Calu3 (cell line): ENCODE measurements around the gene RERE. TPM values are rescaled to one million over a fixed set of nuclear protein-coding genes. Genes with fewer than 3 reads are reported as not detected.

ENCODE experiments used
- BruUV-seq: library from RNA; stranded (reverse); fragments of 400-500 nt; replicated peaks from 2 replicates; lab custom pipeline; 2021; lab: Mats Ljungman, UMichigan
- CTCF ChIA-PET: fragments of 300-600 bp; sonication (Branson Sonifier 250); formaldehyde crosslinking; loops from one replicate; lab custom pipeline; 2022; ENCODE audit warnings: antibody characterized with exemption; lab: Charles Lee
- DNase-seq: peaks from one replicate; pipeline ENCODE4 v3.0.0; 2022
- H3K27ac Mint-ChIP-seq: one replicate; pipeline ENCODE4 v1.8.0; 2022; ENCODE audit warnings: mixed read lengths; ENCODE audit not compliant: unreplicated experiment
- H3K27me3 Mint-ChIP-seq: one replicate; pipeline ENCODE4 v1.8.0; 2022; ENCODE audit warnings: mixed read lengths; ENCODE audit not compliant: unreplicated experiment
- H3K36me3 Mint-ChIP-seq: one replicate; pipeline ENCODE4 v1.8.0; 2022; ENCODE audit warnings: mild to moderate bottlenecking, moderate library complexity, mixed read lengths; ENCODE audit not compliant: insufficient read depth, unreplicated experiment
- H3K4me1 Mint-ChIP-seq: one replicate; pipeline ENCODE4 v1.8.0; 2022; ENCODE audit warnings: mild to moderate bottlenecking, low read depth, mixed read lengths; ENCODE audit not compliant: unreplicated experiment
- H3K4me3 Mint-ChIP-seq: one replicate; pipeline ENCODE4 v1.8.0; 2022; ENCODE audit warnings: mild to moderate bottlenecking, low read depth, moderate library complexity, mixed read lengths; ENCODE audit not compliant: unreplicated experiment
- H3K9me3 Mint-ChIP-seq: one replicate; pipeline ENCODE4 v1.8.0; 2022; ENCODE audit warnings: low read depth, mixed read lengths; ENCODE audit not compliant: unreplicated experiment
- intact Hi-C: fragments of 100-400 bp; cut with micrococcal nuclease; formaldehyde crosslinking; loops from one replicate; pipeline ENCODE4 v1.10.0; 2022; ENCODE audit not compliant: unreplicated experiment
- total RNA-seq: library from RNA; stranded (reverse); gene quantifications from 2 replicates; pipeline ENCODE4 v1.2.3, GENCODE V29; 2022
- TF ChIP-seq, protein P1 (sequence below): fragments of 200-600 bp; IDR thresholded peaks from one replicate; pipeline ENCODE4 v1.8.0; 2022; ENCODE audit warnings: antibody characterized with exemption; ENCODE audit not compliant: unreplicated experiment

Gene RERE
- total RNA-seq, 1 experiment from 2014 or later, result 45.9 TPM

DNA sequence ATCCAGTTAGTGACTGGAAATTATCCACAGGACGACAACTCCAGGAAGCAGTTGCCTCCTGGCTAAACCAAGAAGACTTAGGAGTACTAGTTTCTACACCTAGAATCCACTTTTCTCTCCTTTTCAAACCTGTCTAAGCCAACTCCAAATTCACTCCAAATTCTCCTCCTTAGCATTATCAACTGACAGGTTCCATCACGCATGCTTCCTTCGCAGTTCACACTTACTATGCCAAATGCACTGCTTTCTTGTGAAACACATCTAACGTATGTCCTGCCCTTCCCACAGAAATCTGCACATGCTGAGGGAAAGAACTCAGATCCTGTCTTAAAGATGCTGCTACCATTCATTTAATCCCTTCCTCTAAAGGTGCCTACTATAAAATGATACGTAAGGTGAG lies 225.9 kb downstream of the RERE start:
- TF ChIP-seq, protein P1, sequence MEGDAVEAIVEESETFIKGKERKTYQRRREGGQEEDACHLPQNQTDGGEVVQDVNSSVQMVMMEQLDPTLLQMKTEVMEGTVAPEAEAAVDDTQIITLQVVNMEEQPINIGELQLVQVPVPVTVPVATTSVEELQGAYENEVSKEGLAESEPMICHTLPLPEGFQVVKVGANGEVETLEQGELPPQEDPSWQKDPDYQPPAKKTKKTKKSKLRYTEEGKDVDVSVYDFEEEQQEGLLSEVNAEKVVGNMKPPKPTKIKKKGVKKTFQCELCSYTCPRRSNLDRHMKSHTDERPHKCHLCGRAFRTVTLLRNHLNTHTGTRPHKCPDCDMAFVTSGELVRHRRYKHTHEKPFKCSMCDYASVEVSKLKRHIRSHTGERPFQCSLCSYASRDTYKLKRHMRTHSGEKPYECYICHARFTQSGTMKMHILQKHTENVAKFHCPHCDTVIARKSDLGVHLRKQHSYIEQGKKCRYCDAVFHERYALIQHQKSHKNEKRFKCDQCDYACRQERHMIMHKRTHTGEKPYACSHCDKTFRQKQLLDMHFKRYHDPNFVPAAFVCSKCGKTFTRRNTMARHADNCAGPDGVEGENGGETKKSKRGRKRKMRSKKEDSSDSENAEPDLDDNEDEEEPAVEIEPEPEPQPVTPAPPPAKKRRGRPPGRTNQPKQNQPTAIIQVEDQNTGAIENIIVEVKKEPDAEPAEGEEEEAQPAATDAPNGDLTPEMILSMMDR, result no peak
- no peaks in the 10 kb centered on the region for H3K36me3 Mint-ChIP-seq
- no peaks in the 10 kb centered on the region for H3K27me3 Mint-ChIP-seq
- BruUV-seq, result no TSS peak
- peaks cover 8% of the 10 kb centered on the region for H3K4me1 Mint-ChIP-seq
- no peak for DNase-seq
- intact Hi-C loops, result no loop called here
- CTCF ChIA-PET, result no interaction called here
- H3K4me3 Mint-ChIP-seq, result no peak overlapping the region
- H3K27ac Mint-ChIP-seq, result no peak overlapping the region
- H3K9me3 Mint-ChIP-seq, result no peaks in the 10 kb centered on the region

DNA sequence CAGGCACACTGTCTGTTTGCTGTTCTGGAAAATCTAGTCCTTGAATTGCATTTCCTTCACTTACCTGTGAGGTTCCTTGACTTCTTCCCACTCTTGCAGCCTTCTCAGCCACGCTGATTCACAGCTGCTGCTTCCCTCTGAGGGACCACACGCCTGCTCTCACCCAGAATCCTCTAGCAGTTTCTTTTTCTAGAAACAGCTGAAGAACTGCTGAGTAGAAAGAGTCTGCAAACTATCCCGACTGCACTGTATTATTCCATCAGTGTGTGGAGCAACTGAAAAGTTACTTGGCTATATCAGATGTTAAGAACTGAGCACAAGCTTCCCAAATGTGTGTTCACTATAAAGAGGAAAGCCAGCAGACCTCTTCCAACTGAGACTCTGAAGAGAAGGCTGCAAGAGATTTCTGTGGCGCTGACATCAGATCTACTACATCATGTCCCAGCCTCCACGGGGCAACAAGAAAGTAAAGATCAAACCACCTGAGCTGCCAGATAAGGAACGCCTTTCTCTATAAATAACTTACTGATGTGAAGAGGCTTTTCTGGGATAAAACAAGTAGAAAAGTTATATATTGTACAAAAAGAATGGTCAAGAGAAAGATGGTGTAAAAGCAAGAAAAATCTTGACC lies 226.6 kb downstream of the RERE start:
- H3K27ac Mint-ChIP-seq, result no peak overlapping the region
- BruUV-seq, result no TSS peak
- CTCF ChIA-PET, result no interaction called here
- TF ChIP-seq, protein P1, result no peak
- intact Hi-C loops, result no loop called here
- DNase-seq, result no peak
- no peaks in the 10 kb centered on the region for H3K27me3 Mint-ChIP-seq
- H3K36me3 Mint-ChIP-seq, result no peaks in the 10 kb centered on the region
- no peaks in the 10 kb centered on the region for H3K9me3 Mint-ChIP-seq
- H3K4me1 Mint-ChIP-seq, result peaks cover 8% of the 10 kb centered on the region
- no peak overlapping the region for H3K4me3 Mint-ChIP-seq

DNA sequence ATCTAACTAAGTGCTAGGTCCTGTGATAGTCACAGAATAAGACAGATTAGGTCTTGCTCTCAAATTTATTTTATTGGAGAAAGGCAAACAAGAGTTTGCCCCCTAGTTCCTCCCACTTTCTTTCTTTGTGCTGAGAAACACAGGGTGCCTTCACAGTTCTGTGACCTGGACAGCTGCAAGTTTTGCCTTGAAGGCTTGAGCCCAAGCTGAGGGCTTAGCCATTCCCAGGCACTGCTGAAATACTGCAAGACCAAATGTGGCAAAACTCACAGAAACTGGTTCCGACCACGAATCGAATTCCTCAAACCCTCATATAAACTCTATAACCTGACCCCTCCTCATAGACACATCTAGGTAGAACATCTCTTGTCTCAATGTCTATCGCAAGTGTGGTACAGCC lies 227.9 kb downstream of the RERE start:
- no peaks in the 10 kb centered on the region for H3K9me3 Mint-ChIP-seq
- intact Hi-C loops, result no loop called here

DNA sequence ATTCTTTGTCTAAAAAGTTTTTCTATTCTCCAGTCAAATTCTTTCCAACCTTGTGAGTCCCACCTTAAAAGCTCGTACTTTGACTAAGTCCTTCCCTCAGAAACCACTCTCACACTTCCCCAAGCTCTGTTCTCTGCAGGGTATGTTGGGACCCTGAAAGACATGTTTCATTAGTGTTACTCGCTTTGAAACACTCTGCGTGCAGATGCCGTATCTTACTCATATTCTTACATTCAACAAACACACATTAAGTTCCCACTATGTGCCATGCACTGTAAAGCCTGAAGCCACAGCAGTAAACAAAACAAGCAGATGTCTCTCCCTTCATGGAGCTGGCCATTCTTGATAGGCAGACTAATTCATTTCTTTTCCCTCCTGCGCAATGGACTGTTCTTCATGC lies 229.7 kb downstream of the RERE start:
- CTCF ChIA-PET, result no interaction called here
- peaks cover 8% of the 10 kb centered on the region for H3K4me1 Mint-ChIP-seq
- TF ChIP-seq, protein P1, result no peak
- no peak overlapping the region for H3K27ac Mint-ChIP-seq
- H3K36me3 Mint-ChIP-seq, result no peaks in the 10 kb centered on the region
- no peaks in the 10 kb centered on the region for H3K27me3 Mint-ChIP-seq
- no peak for DNase-seq
- no peak overlapping the region for H3K4me3 Mint-ChIP-seq
- BruUV-seq, result no TSS peak
- intact Hi-C loops, result no loop called here
- H3K9me3 Mint-ChIP-seq, result no peaks in the 10 kb centered on the region

More for the DNA sequence above, 227.9 kb downstream of the RERE start:
- H3K27ac Mint-ChIP-seq, result no peak overlapping the region
- H3K27me3 Mint-ChIP-seq, result no peaks in the 10 kb centered on the region
- no TSS peak for BruUV-seq
- H3K36me3 Mint-ChIP-seq, result no peaks in the 10 kb centered on the region
- CTCF ChIA-PET, result no interaction called here
- H3K4me3 Mint-ChIP-seq, result no peak overlapping the region
- no peak for DNase-seq
- H3K4me1 Mint-ChIP-seq, result peaks cover 8% of the 10 kb centered on the region
- TF ChIP-seq, protein P1, result no peak
